B cell (primary cell): Measurements from ENCODE around the gene ZNF625. TPM values are rescaled to one million over a fixed set of nuclear protein-coding genes. Genes with fewer than 3 reads are reported as not detected.
A peak's percentile ranks its signal among the peaks of the same experiment; 100 is the strongest.

ENCODE experiments used
- ATAC-seq: fragments of 200-7000 bp; cut with Tn5 transposase; one replicate; pipeline ENCODE4 v1.10.0; 2021; ENCODE audit warnings: low read depth, mild to moderate bottlenecking, moderate number of reproducible peaks, moderate library complexity
- CTCF ChIA-PET: fragments of 350-600 bp; sonication (Branson Sonifier 250); formaldehyde crosslinking; loops from one replicate; lab custom pipeline; 2021; ENCODE audit warnings: antibody characterized with exemption, inconsistent platforms; lab: Charles Lee
- POLR2A ChIA-PET: fragments of 350-600 bp; sonication (Branson Sonifier 250); formaldehyde crosslinking; loops from one replicate; lab custom pipeline; 2021; ENCODE audit warnings: antibody characterized with exemption; lab: Charles Lee
- DNase-seq: peaks from one replicate; pipeline ENCODE4 v3.0.0; 2013
- H2AFZ ChIP-seq: 2 replicates; pipeline ENCODE4 v1.6.1; 2012; ENCODE audit warnings: mild to moderate bottlenecking, low read depth, low read length; ENCODE audit not compliant: insufficient read depth, poor library complexity, severe bottlenecking
- H3K27ac ChIP-seq, 2 donors: 1 replicate in 1 of 2; 2 replicates in 1 of 2; pipeline ENCODE4 v1.5.1; 2012 to 2013; ENCODE audit warnings: low read length in 2 of 2, mild to moderate bottlenecking in 2 of 2, moderate library complexity in 1 of 2
- H3K27me3 ChIP-seq, 4 experiments: fragments of 200-600 bp in 1 of 4; sonication (generic) in 1 of 4; replicated peaks in 1 of 4; 1 replicate in 2 of 4; 2 replicates in 2 of 4; pipeline versions ENCODE4 v1.6.1 to v1.7.0; 2013 to 2016; ENCODE audit warnings: low read length in 3 of 4, mild to moderate bottlenecking in 2 of 4, mixed read lengths in 1 of 4, moderate library complexity in 1 of 4; ENCODE audit not compliant: insufficient read depth in 4 of 4, control insufficient read depth in 3 of 4; ENCODE audit errors: control extremely low read depth in 1 of 4
- H3K36me3 ChIP-seq, 2 experiments: replicated peaks in 1 of 2; 1 replicate in 1 of 2; 2 replicates in 1 of 2; pipeline versions ENCODE4 v1.6.1 to v1.7.1; 2013; ENCODE audit warnings: low read length in 1 of 2; ENCODE audit not compliant: insufficient read depth in 2 of 2, control insufficient read depth in 1 of 2; ENCODE audit errors: control extremely low read depth in 1 of 2, extremely low read depth in 1 of 2
- H3K4me1 ChIP-seq, 2 donors: fragments of 200-600 bp in 1 of 2; sonication (generic) in 1 of 2; 1 replicate in 1 of 2; 2 replicates in 1 of 2; pipeline versions ENCODE4 v1.5.1 to v1.6.1; 2013 to 2017; ENCODE audit warnings: low read length in 2 of 2; ENCODE audit not compliant: control insufficient read depth in 2 of 2, insufficient read depth in 2 of 2
- H3K4me2 ChIP-seq: replicated peaks from 2 replicates; pipeline ENCODE3; 2012; ENCODE audit warnings: mild to moderate bottlenecking, low read depth, low read length; ENCODE audit not compliant: poor library complexity, severe bottlenecking
- H3K4me3 ChIP-seq, 5 experiments: fragments of 200-600 bp in 1 of 5; sonication (generic) in 1 of 5; 1 replicate in 3 of 5; 2 replicates in 2 of 5; pipeline versions ENCODE4 v1.5.1 to v1.7.0; 2011 to 2016; ENCODE audit warnings: low read length in 4 of 5, mild to moderate bottlenecking in 4 of 5, low read depth in 2 of 5, control low read depth in 1 of 5, moderate library complexity in 1 of 5; ENCODE audit not compliant: insufficient read depth in 1 of 5; ENCODE audit errors: control extremely low read depth in 1 of 5, extremely low read depth in 1 of 5
- H3K79me2 ChIP-seq: fragments of 200-600 bp; sonication (generic); one replicate; pipeline ENCODE4 v1.6.0; 2016; ENCODE audit warnings: low read length; ENCODE audit not compliant: control insufficient read depth, insufficient read depth
- H3K9ac ChIP-seq: fragments of 200-600 bp; sonication (generic); 2 replicates; pipeline ENCODE4 v1.6.1; 2017; ENCODE audit warnings: mild to moderate bottlenecking, low read length, moderate library complexity
- H3K9me3 ChIP-seq, 3 donors: one replicate each; pipeline versions ENCODE4 v1.6.1 to v1.7.1; 2013; ENCODE audit warnings: low read length in 2 of 3; ENCODE audit not compliant: control insufficient read depth in 2 of 3, insufficient read depth in 1 of 3; ENCODE audit errors: control extremely low read depth in 1 of 3
- H4K20me1 ChIP-seq: 2 replicates; pipeline ENCODE4 v1.6.0; 2012; ENCODE audit warnings: mild to moderate bottlenecking, low read length; ENCODE audit not compliant: insufficient read depth, control insufficient read depth, poor library complexity, severe bottlenecking
- H3K27ac Mint-ChIP-seq: one replicate; pipeline ENCODE4 v1.8.0; 2021; ENCODE audit warnings: mixed read lengths
- H3K27me3 Mint-ChIP-seq: one replicate; pipeline ENCODE4 v1.8.0; 2021; ENCODE audit warnings: mixed read lengths
- H3K4me1 Mint-ChIP-seq: one replicate; pipeline ENCODE4 v1.8.0; 2021; ENCODE audit warnings: mixed read lengths
- H3K4me3 Mint-ChIP-seq: one replicate; pipeline ENCODE4 v1.8.0; 2021; ENCODE audit warnings: mixed read lengths
- H3K9me3 Mint-ChIP-seq: one replicate; pipeline ENCODE4 v1.8.0; 2022; ENCODE audit warnings: mixed read lengths; ENCODE audit not compliant: insufficient read depth
- CTCF ChIP-seq: fragments of 200-600 bp; IDR thresholded peaks from one replicate; pipeline ENCODE4 v1.8.0; 2022; ENCODE audit warnings: antibody characterized with exemption, mild to moderate bottlenecking
- EZH2 ChIP-seq: IDR thresholded peaks from 2 replicates; pipeline ENCODE4 v1.6.1; 2012; ENCODE audit warnings: borderline replicate concordance, low read depth, mild to moderate bottlenecking, moderate library complexity, low read length; ENCODE audit not compliant: insufficient read depth, poor library complexity, severe bottlenecking
- WGBS: methylation state at CpG from one replicate; pipeline ENCODE4 v1.1.5; 2013; ENCODE audit warnings: missing lambda C conversion rate; ENCODE audit not compliant: insufficient coverage; 5-methylcytosine and 5-hydroxymethylcytosine counted together
- intact Hi-C: fragments of 100-400 bp; cut with micrococcal nuclease; formaldehyde crosslinking; loops from one replicate; pipeline ENCODE4 v1.10.0; 2022
- polyA plus RNA-seq: library from polyadenylated mRNA; depleted of rRNA; stranded (reverse); fragments of >200 nt; gene quantifications from 2 replicates; pipeline ENCODE4 v1.2.3, GENCODE V29; 2012
- total RNA-seq, 2 donors: library from RNA; stranded (reverse); fragments of 120-200 nt in 1 of 2; gene quantifications; 1 replicate in 1 of 2; 2 replicates in 1 of 2; pipeline versions ENCODE4 v1.2.3 to v1.2.4, GENCODE V29; 2013 to 2022

ZNF625 gene
- total and polyA plus RNA-seq, 2 donors (not counting 1 experiment from before 2014, with no cell fraction given): 0.60 to 9.8 TPM

GRCh38 chr19:12163826-12164225 lies 7.3 kb upstream of the ZNF625 start:
- H3K27ac Mint-ChIP-seq: peak overlapping the region; percentile 92
- ATAC-seq (no peak), DNase-seq (no peak)
- H3K27me3 ChIP-seq: no peaks in the 10 kb centered on the region
- ChIA-PET CTCF (interaction anchor here (0.9 to 1.4 kb wide), 4 partner anchors 26 to 366 kb away, joined by 3 to 6 read pairs (median 4); partner anchors contain the start of gene ZNF491), POLR2A (interaction anchor here (0.5 to 1.4 kb wide), 5 partner anchors 12 to 940 kb away, joined by 3 to 9 read pairs (median 6); partner anchors contain the start of genes ZNF20, ZNF563 and ZNF799)
- H3K9me3 Mint-ChIP-seq: no peaks in the 10 kb centered on the region
- peaks cover 34% of the 10 kb centered on the region for H3K4me1 Mint-ChIP-seq
- intact Hi-C loops: loop anchor here (1.0 to 10.0 kb wide), 5 partner anchors 23 to 387 kb away; partner anchors contain the start of genes ZNF20, ZNF44, ZNF563 and ZNF564
- no peaks in the 10 kb centered on the region for H3K27me3 Mint-ChIP-seq
- peaks cover 74% of the 10 kb centered on the region for H3K79me2 ChIP-seq
- peak overlapping the region; percentile 92 for H3K4me3 Mint-ChIP-seq
- H3K4me1 ChIP-seq: peaks cover 10 to 15% of the 10 kb centered on the region in 2 donors
- H3K9ac ChIP-seq: peak overlapping the region; percentile 99
- H3K36me3 ChIP-seq: peaks cover 0 to 12% of the 10 kb centered on the region in 2 experiments
- H3K9me3 ChIP-seq: peaks cover 0 to 4% (median 0%) of the 10 kb centered on the region in 3 donors
- H4K20me1 ChIP-seq: peaks cover 18% of the 10 kb centered on the region
- peak overlapping the region; percentile 22 to 96 (median 91) for H3K4me3 ChIP-seq
- 33% methylated on average over 1 of the region's 2 CpGs for WGBS
- peak overlapping the region; percentile 96 to 99 for H3K27ac ChIP-seq
- H3K4me2 ChIP-seq: peak overlapping the region; percentile 74
- peak overlapping the region; percentile 80 for H2AFZ ChIP-seq
- TF ChIP-seq CTCF (no peak), EZH2 (no peak)
